Stimulated activated CD4-positive, alpha-beta T cell treated with anti-CD3 and anti-CD28 coated beads, Interleukin-2, amount 100 ng/mL, for 24 hours (primary cell): ENCODE results near the gene ADGRL3.
"Not testable (repeated sequence)": the region's sequence is repeated elsewhere in the genome, so short reads cannot be mapped to it uniquely, and the experiment has no call there.

ENCODE experiments used
- DNase-seq, 2 donors: peaks; one replicate each; pipeline ENCODE4 v3.0.0-alpha.2; 2020

Gene ADGRL3

DNA sequence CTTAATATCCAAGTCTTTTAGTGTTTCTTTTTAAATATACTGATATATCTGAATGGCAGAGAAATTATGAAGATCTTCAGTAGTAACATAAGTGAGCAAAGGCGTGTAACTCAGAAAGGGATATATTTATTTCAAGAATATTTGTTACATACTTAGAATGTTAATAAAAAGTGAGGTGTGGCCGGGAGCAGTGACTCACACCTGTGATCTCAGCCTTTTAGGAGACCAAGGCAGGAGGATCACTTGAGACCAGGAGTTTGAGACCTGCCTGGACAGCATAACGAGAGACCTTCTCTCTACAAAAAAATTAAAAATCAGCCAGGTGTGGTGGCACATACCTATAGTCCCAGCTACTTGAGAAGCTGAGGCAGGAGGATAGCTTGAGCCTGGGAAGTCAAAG, 651.0 kb downstream of the ADGRL3 start:
- DNase-seq, result no peak

DNA sequence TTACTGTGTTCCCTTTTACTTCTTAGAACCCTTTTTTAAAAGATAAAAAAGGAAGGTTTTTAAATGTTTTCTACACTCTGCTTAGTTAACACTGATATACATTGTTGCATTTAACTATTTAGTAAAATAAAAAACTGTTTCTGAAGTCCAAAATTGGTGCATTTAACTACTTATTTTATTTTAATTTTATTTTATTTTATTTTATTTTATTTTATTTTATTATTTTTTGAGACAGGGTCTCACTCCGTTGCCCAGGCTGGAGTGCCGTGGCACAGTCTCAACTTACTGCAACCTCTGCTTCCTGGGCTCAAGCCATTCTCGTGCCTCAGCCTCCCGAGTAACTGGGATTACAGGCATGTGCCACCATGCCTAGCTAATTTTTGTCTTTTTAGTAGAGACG, 652.0 kb downstream of the ADGRL3 start:
- DNase-seq, result not testable (repeated sequence)

DNA sequence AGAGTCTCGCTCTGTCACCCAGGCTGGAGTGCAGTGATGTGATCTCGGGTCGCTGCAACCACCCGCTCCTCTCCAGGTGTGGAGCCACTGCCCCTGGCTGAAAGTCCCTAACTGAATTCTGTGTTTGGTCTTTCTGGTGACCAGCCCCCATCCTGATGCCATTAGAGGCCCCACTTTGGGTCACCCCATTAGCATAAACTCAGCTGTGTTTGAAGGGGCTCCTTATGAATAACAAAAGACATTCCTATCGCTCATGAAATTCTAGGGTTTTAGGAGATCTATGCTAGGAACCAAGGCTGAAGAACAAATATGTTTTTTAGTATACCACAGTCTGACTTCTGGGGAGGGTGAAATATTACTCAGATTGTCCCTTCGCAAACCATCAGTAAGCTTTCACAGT, 652.9 kb downstream of the ADGRL3 start:
- DNase-seq, result no peak

DNA sequence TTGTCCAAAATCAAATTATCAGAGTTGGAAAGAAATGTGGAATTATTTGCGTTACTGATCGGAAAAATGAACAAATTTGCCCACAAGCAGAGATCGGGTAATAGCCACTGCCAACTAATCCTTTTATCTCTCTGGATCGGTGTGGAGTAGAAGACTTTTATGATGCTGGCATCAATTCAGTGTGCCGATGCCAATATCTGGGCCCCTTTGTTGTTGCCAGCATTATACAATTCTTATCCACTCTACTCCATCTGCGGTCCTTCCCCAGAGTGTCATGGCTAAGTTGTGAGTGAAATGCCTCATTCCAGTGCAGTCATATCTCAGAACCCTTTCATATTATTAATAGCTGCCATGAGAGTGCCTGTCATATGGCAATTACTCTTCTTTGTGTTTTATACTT, 660.2 kb downstream of the ADGRL3 start:
- DNase-seq, result no peak

DNA sequence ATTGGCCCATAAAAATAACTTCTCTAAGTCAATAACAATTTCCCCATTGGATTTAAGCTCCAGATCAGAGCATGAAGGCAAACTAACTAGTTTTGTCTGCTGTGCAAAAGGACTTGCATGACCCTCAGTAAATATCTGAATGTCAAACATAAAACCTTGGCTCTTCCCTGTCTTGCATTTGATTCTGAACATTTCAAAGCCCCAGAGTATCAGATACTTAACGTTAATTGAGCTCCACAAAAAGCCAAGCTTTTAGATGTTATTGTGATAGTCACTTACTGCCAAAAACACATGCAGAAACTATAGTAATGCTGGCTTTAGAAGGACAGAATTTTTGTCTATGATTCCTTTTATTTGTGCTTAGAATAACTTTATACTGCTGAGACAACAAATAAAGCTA, 664.2 kb downstream of the ADGRL3 start:
- no peak for DNase-seq

DNA sequence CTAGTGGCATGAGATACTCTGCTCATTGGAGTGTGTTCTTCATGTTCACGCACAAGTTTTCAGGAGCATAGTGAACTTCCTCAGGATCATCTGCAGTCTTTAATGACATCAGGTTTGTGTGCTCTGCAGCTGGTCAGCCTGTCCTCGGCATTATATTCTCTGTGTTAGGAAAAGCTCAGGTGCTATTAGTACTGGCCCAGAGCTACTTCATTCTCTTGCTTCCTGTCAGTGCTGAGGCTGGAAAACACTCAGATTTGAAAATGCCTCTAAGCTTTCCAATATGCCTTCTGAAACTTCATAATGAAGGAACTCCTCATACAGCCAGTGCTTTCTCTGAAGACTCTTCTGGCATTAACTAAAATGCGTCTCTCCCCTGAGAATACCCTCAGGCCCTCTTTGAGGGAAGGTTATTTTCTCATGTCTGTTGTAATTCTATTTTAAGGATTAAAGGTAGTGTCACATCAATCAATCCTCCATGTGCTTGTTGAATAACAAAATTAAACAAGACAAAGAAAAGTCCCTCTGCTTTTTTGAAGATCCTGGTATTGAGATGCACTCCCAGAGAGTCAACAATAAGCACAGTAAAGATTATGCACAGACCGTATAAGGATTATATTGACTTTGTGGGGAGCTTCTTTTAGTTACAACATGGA, 666.4 kb downstream of the ADGRL3 start:
- DNase-seq, result no peak

DNA sequence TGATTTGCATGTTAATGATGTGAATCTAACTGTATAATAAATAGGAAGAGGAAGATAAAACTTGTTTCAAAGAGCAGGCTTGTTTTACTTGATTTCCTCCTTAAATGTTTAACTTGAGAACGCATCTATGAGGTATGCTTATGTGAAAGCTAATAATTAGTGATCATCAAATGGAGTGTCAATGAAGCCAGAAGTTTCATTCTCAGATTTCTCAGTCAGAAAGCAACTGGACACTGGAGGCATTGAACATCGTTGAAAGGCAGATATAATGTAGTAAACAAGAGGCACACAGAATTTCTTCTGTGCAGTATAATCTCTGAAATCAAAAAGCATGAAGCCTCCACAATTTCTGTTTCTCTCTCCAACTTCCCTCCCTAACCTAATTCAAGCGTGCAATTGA, 672.9 kb downstream of the ADGRL3 start:
- no peak for DNase-seq

DNA sequence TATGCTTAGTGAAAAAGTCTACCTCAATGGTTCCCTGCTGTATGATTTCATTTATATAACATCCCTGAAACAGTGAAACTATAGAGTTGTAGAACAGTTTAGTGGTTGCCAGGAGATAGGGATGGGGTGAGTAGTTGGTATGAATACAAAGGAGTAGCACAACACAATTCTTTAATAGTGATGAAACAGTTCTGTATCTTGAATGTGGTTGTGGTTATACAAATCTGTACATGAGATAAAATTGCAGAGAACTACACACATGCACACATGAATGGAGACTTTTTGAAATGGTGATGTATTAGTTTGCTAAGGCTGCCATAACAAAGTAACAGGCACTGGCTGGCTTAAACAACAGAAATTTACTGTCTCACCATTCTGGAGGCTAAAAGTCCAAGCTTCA, 677.1 kb downstream of the ADGRL3 start:
- DNase-seq, result no peak

DNA sequence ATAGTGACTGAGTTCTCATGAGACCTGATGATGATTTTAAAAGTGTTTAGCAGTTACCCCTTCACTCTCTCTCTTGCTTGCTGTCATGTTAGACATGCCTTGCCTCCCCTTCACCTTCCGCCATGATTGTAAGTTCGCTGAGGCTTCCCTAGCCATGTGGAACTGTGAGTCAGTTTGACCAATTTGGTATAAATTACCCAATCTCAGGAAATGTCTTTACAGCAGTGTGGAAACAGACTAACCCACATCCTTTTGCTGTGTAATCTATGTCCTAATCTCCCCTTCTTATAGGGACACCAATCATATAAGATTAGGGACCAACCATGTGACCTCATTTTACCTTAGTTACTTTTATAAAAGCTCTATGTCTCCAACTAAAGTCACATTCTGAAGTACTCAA, 677.8 kb downstream of the ADGRL3 start:
- DNase-seq, result no peak

DNA sequence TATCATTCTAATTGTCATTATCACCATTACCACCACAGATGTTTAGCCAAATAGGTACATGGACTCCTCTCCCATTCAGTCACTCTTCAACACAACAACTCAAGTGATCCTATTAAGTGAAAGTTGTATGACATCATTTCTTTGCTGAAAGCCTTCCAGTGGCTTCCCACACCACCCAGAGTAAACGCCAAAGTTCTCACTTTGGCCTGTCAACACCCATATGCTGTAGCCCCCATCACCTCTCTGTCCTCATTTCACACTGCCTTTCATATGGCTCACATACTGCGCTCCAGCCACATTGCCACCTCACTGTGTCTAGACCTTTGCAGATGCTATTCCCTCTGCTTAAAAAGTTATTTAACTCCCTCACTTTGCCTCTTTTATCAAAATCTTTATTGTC, 682.3 kb downstream of the ADGRL3 start:
- DNase-seq, result no peak

DNA sequence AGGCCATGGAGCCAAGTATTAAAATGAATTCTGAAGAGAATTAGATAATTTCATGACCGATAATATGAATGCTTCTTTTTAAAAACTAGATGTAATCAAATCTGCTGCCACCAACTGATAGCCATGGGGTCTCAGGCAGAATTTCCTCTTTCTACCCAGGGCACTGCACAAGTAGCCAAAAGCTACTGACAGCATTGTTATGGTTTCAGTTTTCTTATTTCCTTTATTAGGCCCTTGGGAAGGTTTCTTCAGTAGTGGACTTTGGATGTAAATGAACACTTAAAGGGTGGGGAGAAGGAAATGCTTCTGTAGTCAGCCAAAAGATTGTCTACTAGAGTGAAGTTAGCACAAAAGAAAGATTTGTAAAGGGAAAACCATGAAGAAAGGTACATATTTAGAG, 686.0 kb downstream of the ADGRL3 start:
- no peak for DNase-seq

DNA sequence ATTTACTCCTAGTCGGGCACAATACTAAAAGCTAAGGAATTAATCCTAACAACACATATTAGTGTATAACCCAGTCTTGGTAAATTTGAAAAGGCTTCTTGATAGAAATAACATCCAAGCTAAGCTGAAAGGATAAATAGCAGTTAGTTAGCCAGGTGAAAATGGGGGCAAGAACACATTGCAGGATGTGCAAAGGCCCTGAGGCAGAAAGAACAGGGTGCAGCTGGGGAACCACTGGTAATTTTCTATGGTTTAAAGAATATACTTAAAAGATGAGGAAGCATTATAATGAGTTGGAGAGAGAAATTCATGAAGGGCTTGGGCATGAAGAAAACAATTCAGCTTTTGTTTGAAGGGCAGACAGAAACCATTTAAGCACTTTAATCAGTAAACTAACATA, 689.0 kb downstream of the ADGRL3 start:
- DNase-seq, result no peak

DNA sequence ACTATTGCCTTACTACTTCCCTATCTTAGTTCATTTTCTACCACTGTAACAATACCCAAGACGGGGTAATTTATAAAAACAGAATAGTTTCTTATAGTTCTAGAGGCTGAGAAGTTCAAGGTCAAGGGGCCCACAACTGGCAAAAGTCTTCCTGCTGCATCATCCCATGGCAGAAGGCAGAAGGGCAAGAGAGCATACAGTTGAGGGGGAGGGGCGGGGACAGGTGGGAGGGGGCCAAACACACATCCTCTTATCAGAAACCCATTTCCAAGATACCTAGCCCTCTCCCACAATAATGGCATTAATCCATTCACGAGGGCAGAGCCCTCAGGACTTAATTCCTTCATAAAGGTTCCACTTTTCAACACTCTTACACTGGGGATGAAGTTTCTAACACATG, 690.2 kb downstream of the ADGRL3 start:
- DNase-seq, result no peak

DNA sequence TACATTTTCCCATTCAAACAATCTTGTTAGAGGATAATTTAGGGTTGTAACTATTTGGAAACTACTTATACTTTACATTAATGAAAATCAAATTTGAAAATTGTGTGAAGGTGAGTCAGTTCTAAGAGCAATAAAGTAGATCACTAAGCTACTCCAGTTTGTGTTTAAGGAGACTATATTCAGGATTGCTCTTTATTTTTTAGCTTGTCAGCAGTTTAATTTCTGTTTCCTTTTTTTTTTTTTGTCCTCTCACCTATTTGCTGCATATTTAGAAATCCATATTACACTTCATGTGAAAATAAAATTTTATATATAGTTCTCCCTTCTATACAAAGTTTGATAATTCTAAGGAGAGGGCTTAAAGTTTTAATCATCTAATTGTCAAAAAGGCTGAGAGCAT, 691.8 kb downstream of the ADGRL3 start:
- no peak for DNase-seq

DNA sequence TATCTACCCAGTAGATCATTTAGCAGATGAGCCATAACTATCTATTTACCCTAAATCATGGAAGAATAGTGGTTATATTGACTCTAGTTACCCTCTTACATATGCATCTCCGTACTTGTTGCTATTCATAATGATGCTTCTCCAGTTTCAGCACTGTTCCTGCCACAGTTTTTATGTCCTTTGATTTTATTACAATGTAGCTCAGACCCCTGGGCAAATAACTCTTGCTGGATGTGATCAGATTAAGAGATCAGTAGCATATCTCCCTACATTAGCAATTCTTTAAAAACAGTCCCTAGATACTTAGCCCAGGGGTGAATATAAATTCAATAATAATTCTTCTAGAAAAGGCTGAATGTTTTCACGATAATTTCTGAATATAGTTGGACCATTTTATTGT, 696.5 kb downstream of the ADGRL3 start:
- no peak for DNase-seq

DNA sequence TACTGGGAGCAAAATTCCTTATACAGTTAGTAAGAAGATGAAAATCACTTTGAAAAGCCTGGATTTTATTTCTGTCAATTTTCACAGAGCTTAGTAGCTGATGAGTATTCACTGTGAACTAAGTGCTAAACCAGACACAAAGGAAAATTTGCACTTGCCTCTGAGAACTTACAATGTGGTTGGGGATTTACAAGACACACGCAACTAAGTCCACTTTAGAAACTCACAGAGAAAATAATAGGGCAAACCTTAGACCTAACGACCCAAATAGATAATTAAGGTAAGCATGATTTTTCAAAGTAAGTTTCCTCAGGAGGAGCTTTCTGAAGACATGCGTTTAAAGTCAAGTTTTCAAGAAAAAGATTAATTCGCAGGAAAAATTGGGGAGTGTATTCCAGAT, 708.9 kb downstream of the ADGRL3 start:
- no peak for DNase-seq

DNA sequence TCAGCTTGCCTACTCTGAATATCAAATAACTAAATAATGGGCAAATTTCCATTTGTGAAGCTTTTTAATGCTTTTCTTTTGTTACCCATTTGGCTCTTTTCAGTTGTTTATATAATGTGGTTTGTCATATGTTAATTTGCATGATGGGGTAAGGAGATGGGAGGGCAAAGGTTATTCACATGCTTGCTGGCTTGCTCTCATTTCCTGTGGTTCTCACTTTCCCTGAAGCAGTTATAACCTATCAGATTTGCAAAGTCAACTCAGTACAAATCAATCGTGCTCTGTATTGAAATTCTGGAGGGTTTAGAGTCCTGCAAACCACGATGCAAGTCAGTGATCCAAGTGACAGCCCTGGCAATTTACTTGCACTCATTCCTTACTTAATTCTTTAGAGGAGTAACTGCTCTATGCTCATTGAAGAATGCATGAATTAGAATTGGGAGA, 711.2 kb downstream of the ADGRL3 start:
- DNase-seq, result no peak

DNA sequence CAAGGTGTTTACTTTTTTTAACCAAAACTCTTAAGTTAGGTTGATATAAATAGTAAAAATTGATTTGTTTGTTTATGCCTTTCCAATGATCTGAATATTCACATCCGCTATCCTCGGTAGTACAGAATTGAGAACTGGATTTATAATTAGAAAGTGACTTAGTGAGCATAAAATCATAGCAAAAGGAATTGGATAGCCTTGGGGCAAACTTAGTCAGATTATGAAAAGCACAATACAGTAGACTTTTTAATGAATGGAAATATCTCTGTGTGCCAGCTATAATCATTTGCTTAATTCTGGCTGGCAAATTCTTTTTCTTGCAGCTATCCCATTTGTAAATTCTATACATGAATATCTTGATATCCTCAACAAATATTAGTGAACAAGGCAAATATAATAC, 713.5 kb downstream of the ADGRL3 start:
- DNase-seq, result no peak

DNA sequence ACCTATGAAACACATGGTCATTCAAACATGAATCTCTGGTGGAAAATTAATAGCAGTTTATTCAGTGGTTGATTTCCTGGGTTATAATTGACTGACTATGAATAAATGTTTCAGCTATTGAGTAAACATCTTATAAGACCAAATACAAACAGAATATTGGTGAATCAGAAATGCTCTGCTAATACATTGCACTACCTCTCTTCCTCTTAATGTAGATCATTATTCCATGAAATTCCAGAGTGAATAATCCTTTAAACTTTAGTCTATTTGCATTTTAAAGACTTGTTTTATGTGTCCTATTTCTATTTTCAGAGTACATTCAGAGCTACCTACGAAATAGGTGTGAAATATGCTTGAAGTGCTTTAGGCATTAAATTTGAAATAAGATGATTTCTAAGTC, 715.4 kb downstream of the ADGRL3 start:
- DNase-seq, result no peak

DNA sequence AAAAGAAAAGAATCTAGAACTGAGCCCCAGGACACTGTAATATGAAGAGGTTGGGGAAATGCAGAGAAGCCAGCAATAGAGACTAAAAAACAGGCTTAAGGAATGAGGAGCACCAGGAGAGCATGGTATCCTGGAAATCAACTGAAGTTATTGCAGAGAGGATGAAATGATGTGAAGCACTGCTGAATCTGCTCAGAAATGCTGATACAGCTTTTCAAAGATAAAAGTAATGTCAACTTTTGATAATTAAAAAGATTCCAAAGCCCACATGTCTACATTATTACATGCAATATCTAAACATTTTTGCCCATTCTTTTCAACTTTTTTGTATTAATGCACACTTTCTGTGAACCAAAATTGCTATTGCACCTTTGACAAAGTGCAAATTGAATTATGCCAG, 718.4 kb downstream of the ADGRL3 start:
- DNase-seq, result no peak

DNA sequence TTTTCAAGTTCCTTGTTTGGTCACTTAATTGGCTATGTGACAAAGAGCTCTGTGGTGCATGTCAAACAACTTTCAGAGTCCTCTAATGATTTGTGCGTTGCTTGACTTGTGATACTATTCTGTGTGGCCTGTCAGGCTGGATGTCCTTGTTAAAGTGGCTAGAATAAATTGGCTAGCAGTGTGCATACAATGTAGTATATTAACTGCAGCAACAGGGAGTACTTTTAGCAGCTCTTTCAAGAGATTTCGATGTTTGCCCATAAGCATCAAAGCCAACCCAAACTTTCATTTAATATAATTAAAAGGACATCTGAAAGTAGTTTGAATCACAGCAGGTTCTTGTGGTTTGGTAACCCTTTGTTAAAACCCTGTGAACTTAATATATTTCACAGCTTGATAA, 718.9 kb downstream of the ADGRL3 start:
- no peak for DNase-seq

DNA sequence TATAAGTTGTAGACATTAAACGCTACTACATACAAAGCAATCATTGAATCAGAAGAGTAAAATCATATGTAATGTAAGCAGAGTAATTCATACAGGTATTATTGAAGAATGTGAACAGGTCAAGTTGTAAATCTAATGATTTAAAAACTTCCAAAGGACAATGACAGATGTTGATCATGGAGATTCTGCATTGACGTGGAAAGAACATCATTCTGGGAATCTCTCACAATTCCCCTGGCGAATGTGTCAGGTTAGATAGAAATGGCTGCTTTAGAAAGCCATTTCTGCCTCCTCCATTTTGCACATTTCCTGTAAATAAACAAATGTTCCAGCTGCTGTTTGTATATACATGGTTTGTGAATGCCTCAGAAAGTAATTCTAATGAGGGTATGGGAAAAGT, 719.4 kb downstream of the ADGRL3 start:
- DNase-seq, result no peak

DNA sequence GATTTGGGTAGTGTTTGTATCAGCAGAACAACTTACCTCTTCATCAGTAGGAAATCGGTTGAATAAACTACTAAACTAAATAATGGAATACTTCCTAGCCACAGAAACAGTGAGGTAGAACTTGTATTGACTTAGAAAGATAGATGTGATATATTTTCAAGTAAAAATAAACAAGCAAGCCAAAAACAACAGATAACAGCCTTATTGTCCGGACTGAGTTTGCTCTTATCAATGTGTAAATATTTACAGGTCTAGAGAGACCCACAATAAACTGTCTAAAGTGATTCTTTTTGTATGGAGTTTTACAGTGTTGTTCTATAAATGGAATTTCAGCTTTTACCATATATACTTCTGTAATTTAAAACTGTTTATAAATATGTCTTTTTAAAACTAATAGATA, 721.8 kb downstream of the ADGRL3 start:
- DNase-seq, result no peak

DNA sequence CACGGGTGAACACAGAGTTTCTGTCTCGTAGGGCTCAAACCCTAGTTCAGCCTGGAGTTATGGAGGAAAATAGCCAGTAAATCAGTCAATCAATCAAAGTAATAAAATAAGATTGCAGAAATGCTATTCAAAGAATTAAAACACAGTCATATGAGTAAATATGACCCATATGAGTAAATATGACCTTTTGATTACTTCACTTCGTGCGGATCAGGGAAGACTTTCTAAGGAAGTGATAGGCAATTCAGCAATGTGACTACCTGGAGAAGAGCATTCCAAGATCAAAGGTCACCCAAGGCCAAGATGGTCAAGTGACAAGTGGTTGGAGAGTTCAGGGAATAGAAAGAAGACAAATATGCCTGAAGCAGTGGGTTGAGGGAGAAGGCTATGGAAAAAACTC, 722.6 kb downstream of the ADGRL3 start:
- DNase-seq, result no peak

DNA sequence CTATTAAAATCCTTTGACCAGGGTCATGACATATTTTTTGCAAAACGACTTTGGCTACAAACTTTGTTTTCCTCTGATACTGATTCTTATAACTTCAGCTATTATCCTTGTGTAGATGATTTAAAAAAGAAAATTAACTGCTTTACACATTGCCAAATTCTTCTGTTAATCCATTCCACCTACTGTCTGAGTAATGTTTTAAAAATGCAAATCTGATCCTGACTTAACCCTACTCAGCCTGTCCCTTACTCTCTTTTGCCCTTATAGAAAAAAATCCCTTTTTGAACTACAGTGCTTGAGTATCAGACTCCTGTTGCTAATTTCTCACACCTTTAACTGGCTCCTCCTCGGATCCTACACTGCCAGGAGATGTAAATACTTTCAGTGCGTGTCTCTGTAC, 723.1 kb downstream of the ADGRL3 start:
- DNase-seq, result no peak

DNA sequence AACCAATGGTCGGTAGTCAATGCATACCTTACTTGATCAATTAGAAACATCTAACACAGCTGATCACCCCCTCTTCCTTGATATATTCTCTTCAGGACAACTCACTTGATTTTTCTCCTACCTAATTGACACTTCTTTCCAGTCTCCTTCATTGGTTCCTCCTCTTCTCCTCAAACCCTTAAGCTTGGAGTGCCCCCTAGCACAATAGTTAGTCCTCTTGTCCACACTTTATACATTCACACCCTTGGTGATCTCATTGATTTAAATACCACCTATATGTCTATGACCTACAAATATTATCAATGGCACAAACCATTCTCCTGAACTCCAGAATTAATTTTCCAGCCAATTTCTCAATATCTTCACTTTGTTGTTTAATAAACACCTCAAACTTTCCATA, 724.0 kb downstream of the ADGRL3 start:
- no peak for DNase-seq
